GM23338 (cell line): Measurements from ENCODE around the gene GRB14. TPM values are rescaled to one million over a fixed set of nuclear protein-coding genes. Genes with fewer than 3 reads are reported as not detected.
A peak's percentile ranks its signal among the peaks of the same experiment; 100 is the strongest.

ENCODE experiments used
- ATAC-seq: fragments of 200-7000 bp; cut with Tn5 transposase; 3 replicates; pipeline ENCODE4 v1.9.1; 2020
- DNase-seq: peaks from one replicate; pipeline ENCODE4 v3.0.0-alpha.2; 2015; ENCODE audit warnings: low spot score
- H2AFZ ChIP-seq: fragments of 200-600 bp; sonication (generic); 2 replicates; pipeline ENCODE4 v1.8.0; 2016; ENCODE audit warnings: antibody characterized with exemption, mild to moderate bottlenecking, moderate library complexity
- H3F3A ChIP-seq: fragments of 200-600 bp; sonication (generic); replicated peaks from 2 replicates; pipeline ENCODE4 v1.8.0; 2017; ENCODE audit warnings: antibody characterized with exemption, mixed run types, low read depth
- H3K27ac ChIP-seq: fragments of 200-600 bp; sonication (generic); 2 replicates; pipeline ENCODE4 v1.6.1; 2016; ENCODE audit warnings: low read depth
- H3K27me3 ChIP-seq: fragments of 200-600 bp; sonication (generic); 2 replicates; pipeline ENCODE4 v1.8.0; 2016; ENCODE audit warnings: mild to moderate bottlenecking, mixed run types, moderate library complexity; ENCODE audit not compliant: insufficient read depth
- H3K36me3 ChIP-seq: fragments of 200-600 bp; sonication (generic); 2 replicates; pipeline ENCODE4 v1.8.0; 2016; ENCODE audit warnings: mild to moderate bottlenecking; ENCODE audit not compliant: insufficient read depth
- H3K4me1 ChIP-seq: fragments of 200-600 bp; sonication (generic); 2 replicates; pipeline ENCODE4 v1.8.0; 2016; ENCODE audit warnings: mild to moderate bottlenecking, moderate library complexity; ENCODE audit not compliant: insufficient read depth
- H3K4me2 ChIP-seq: fragments of 200-600 bp; sonication (generic); 2 replicates; pipeline ENCODE4 v1.7.1; 2017; ENCODE audit warnings: mixed run types
- H3K4me3 ChIP-seq: fragments of 200-600 bp; sonication (generic); 2 replicates; pipeline ENCODE4 v1.6.1; 2016; ENCODE audit warnings: mixed run types
- H3K79me2 ChIP-seq: fragments of 200-600 bp; sonication (generic); replicated peaks from 2 replicates; pipeline ENCODE4 v1.8.0; 2017; ENCODE audit warnings: mild to moderate bottlenecking; ENCODE audit not compliant: insufficient read depth
- H3K9me2 ChIP-seq: fragments of 200-600 bp; sonication (generic); 2 replicates; pipeline ENCODE4 v1.8.0; 2017; ENCODE audit not compliant: insufficient read depth
- H4K20me1 ChIP-seq: fragments of 200-600 bp; sonication (generic); replicated peaks from 2 replicates; pipeline ENCODE4 v1.8.0; 2017; ENCODE audit warnings: mild to moderate bottlenecking; ENCODE audit not compliant: insufficient read depth
- H3K27ac Mint-ChIP-seq: 2 replicates; pipeline ENCODE4 v1.8.0; 2020; ENCODE audit warnings: inconsistent platforms, mild to moderate bottlenecking, moderate library complexity, mixed read lengths
- H3K27me3 Mint-ChIP-seq: 3 replicates; pipeline ENCODE4 v1.8.0; 2022; ENCODE audit warnings: low read depth, mild to moderate bottlenecking, moderate library complexity, mixed read lengths, inconsistent platforms; ENCODE audit not compliant: insufficient read depth, poor library complexity
- H3K36me3 Mint-ChIP-seq: 3 replicates; pipeline ENCODE4 v1.8.0; 2021; ENCODE audit warnings: low read depth, mild to moderate bottlenecking, inconsistent platforms, moderate library complexity, mixed read lengths
- H3K4me1 Mint-ChIP-seq: 3 replicates; pipeline ENCODE4 v1.8.0; 2020; ENCODE audit warnings: mild to moderate bottlenecking, inconsistent platforms, mixed read lengths
- H3K4me3 Mint-ChIP-seq: 3 replicates; pipeline ENCODE4 v1.8.0; 2021; ENCODE audit warnings: moderate library complexity, mild to moderate bottlenecking, inconsistent platforms, mixed read lengths
- H3K9me3 Mint-ChIP-seq: 3 replicates; pipeline ENCODE4 v1.8.0; 2020; ENCODE audit warnings: moderate library complexity, mild to moderate bottlenecking, inconsistent platforms, mixed read lengths
- CREB1 ChIP-seq: fragments of 250-450 bp; sonication (Bioruptor Pico); IDR thresholded peaks from 2 replicates; pipeline ENCODE4 v1.5.0; 2020; ENCODE audit warnings: low read depth, mild to moderate bottlenecking, moderate library complexity
- EZH2 ChIP-seq: fragments of 200-600 bp; sonication (generic); IDR thresholded peaks from one replicate; pipeline ENCODE4 v1.8.0; 2017; ENCODE audit warnings: antibody characterized with exemption, mild to moderate bottlenecking, low read depth; ENCODE audit not compliant: unreplicated experiment
- EZH2phosphoT487 ChIP-seq: fragments of 200-600 bp; sonication (generic); IDR thresholded peaks from one replicate; pipeline ENCODE4 v1.8.1; 2018; ENCODE audit warnings: antibody characterized with exemption; ENCODE audit not compliant: unreplicated experiment
- JUNB ChIP-seq: IDR thresholded peaks from one replicate; pipeline ENCODE4 v1.6.1; 2016; ENCODE audit warnings: antibody characterized with exemption; ENCODE audit not compliant: unreplicated experiment
- NANOG ChIP-seq: IDR thresholded peaks from 2 replicates; pipeline ENCODE4 v1.6.1; 2016; ENCODE audit warnings: antibody characterized with exemption, borderline replicate concordance
- POLR2AphosphoS5 ChIP-seq: IDR thresholded peaks from 2 replicates; pipeline ENCODE4 v1.6.1; 2016; ENCODE audit warnings: antibody characterized with exemption, low read depth
- STAT1 ChIP-seq: IDR thresholded peaks from one replicate; pipeline ENCODE4 v1.6.1; 2016; ENCODE audit warnings: antibody characterized with exemption; ENCODE audit not compliant: unreplicated experiment
- ZNF114 ChIP-seq: fragments of 250-450 bp; sonication (Bioruptor Pico); IDR thresholded peaks from 2 replicates; pipeline ENCODE4 v1.5.0; 2020; ENCODE audit warnings: mild to moderate bottlenecking, moderate library complexity
- ZNF331 ChIP-seq: fragments of 250-450 bp; sonication (Bioruptor Pico); IDR thresholded peaks from 2 replicates; pipeline ENCODE4 v1.5.0; 2020; ENCODE audit warnings: low read depth, mild to moderate bottlenecking, moderate library complexity
- polyA plus RNA-seq: library from polyadenylated mRNA; unstranded; fragments of >200 nt; fragmentation: Nextera tagmentation; extraction: Ambion mirVana; gene quantifications from 2 replicates; pipeline ENCODE4 v1.2.1, GENCODE V29; 2016
- total RNA-seq: library from RNA; depleted of rRNA; stranded (reverse); fragments of >200 nt; shearing (Covaris generic); gene quantifications from 2 replicates; pipeline ENCODE4 v1.2.3, GENCODE V29; 2014
- TF ChIP-seq, protein P1 (sequence below): fragments of 250-450 bp; sonication (Bioruptor Pico); IDR thresholded peaks from 2 replicates; pipeline ENCODE4 v1.5.0; 2020; ENCODE audit warnings: mild to moderate bottlenecking, moderate library complexity
- TF ChIP-seq, protein P2 (sequence below): IDR thresholded peaks from one replicate; pipeline ENCODE4 v1.6.1; 2018; ENCODE audit warnings: antibody characterized with exemption; ENCODE audit not compliant: unreplicated experiment
- TF ChIP-seq, protein P3 (sequence below), 2 experiments: fragments of 200-600 bp in 1 of 2; sonication (generic) in 1 of 2; conservative IDR thresholded peaks; 2 replicates each; pipeline versions ENCODE4 v1.5.1 to v1.6.1; 2016 to 2017; ENCODE audit warnings: antibody characterized with exemption in 2 of 2, low read depth in 2 of 2, mild to moderate bottlenecking in 2 of 2, moderate library complexity in 1 of 2
- TF ChIP-seq, protein P4 (sequence below): IDR thresholded peaks from 2 replicates; pipeline ENCODE4 v1.6.1; 2016; ENCODE audit warnings: antibody characterized with exemption

The GRB14 gene
- total and polyA plus RNA-seq, 2 experiments from 2014 or later: 16.0 to 28.9 TPM

DNA sequence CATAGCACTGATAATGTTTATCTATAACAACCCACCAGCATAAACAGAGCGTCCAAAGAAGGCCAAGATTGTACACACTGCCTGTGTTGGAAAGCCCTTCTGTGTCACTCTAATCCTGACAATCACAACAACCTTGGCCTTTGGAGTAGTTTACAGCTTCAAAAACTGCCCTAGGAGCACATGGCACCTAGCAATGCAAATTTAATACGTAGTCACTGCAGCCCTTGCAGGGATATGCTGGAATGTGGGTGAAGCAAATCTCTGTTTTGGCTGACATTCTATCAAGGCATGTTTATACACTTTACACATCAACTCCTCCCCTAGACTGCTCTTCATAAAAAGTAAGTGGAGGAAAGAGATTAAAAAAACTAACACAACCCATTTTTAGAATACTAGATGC is 66.8 kb downstream of the GRB14 start:
- peaks cover 4% of the 10 kb centered on the region; the same call in 1 of the 2 replicates for H3K4me1 ChIP-seq
- H3K4me2 ChIP-seq: no peak overlapping the region
- DNase-seq: no peak
- H4K20me1 ChIP-seq: no peaks in the 10 kb centered on the region
- Mint-ChIP-seq H3K4me3 (no peak overlapping the region), H3K9me3 (no peaks in the 10 kb centered on the region), H3K27me3 (peaks cover 2% of the 10 kb centered on the region), H3K27ac (0 out of 2 replicates have a peak overlapping the region, but pooled peaks have one; percentile 38), H3K4me1 (no peaks in the 10 kb centered on the region), H3K36me3 (no peaks in the 10 kb centered on the region; the same call in 2 of the 3 replicates)
- H3K36me3 ChIP-seq: no peaks in the 10 kb centered on the region
- no peak overlapping the region for H2AFZ ChIP-seq
- no peaks in the 10 kb centered on the region for H3F3A ChIP-seq
- ATAC-seq: no peak
- no peak overlapping the region for H3K4me3 ChIP-seq
- no peak overlapping the region for H3K27ac ChIP-seq
- H3K27me3 ChIP-seq: no peaks in the 10 kb centered on the region
- TF ChIP-seq, protein P1, sequence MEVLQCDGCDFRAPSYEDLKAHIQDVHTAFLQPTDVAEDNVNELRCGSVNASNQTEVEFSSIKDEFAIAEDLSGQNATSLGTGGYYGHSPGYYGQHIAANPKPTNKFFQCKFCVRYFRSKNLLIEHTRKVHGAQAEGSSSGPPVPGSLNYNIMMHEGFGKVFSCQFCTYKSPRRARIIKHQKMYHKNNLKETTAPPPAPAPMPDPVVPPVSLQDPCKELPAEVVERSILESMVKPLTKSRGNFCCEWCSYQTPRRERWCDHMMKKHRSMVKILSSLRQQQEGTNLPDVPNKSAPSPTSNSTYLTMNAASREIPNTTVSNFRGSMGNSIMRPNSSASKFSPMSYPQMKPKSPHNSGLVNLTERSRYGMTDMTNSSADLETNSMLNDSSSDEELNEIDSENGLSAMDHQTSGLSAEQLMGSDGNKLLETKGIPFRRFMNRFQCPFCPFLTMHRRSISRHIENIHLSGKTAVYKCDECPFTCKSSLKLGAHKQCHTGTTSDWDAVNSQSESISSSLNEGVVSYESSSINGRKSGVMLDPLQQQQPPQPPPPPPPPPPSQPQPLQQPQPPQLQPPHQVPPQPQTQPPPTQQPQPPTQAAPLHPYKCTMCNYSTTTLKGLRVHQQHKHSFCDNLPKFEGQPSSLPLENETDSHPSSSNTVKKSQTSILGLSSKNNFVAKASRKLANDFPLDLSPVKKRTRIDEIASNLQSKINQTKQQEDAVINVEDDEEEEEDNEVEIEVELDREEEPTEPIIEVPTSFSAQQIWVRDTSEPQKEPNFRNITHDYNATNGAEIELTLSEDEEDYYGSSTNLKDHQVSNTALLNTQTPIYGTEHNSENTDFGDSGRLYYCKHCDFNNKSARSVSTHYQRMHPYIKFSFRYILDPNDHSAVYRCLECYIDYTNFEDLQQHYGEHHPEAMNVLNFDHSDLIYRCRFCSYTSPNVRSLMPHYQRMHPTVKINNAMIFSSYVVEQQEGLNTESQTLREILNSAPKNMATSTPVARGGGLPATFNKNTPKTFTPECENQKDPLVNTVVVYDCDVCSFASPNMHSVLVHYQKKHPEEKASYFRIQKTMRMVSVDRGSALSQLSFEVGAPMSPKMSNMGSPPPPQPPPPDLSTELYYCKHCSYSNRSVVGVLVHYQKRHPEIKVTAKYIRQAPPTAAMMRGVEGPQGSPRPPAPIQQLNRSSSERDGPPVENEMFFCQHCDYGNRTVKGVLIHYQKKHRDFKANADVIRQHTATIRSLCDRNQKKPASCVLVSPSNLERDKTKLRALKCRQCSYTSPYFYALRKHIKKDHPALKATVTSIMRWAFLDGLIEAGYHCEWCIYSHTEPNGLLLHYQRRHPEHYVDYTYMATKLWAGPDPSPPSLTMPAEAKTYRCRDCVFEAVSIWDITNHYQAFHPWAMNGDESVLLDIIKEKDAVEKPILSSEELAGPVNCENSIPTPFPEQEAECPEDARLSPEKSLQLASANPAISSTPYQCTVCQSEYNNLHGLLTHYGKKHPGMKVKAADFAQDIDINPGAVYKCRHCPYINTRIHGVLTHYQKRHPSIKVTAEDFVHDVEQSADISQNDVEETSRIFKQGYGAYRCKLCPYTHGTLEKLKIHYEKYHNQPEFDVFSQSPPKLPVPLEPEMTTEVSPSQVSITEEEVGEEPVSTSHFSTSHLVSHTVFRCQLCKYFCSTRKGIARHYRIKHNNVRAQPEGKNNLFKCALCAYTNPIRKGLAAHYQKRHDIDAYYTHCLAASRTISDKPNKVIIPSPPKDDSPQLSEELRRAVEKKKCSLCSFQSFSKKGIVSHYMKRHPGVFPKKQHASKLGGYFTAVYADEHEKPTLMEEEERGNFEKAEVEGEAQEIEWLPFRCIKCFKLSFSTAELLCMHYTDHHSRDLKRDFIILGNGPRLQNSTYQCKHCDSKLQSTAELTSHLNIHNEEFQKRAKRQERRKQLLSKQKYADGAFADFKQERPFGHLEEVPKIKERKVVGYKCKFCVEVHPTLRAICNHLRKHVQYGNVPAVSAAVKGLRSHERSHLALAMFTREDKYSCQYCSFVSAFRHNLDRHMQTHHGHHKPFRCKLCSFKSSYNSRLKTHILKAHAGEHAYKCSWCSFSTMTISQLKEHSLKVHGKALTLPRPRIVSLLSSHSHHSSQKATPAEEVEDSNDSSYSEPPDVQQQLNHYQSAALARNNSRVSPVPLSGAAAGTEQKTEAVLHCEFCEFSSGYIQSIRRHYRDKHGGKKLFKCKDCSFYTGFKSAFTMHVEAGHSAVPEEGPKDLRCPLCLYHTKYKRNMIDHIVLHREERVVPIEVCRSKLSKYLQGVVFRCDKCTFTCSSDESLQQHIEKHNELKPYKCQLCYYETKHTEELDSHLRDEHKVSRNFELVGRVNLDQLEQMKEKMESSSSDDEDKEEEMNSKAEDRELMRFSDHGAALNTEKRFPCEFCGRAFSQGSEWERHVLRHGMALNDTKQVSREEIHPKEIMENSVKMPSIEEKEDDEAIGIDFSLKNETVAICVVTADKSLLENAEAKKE (CRISPR knock-in tag): no peak
- TF ChIP-seq, protein P2, sequence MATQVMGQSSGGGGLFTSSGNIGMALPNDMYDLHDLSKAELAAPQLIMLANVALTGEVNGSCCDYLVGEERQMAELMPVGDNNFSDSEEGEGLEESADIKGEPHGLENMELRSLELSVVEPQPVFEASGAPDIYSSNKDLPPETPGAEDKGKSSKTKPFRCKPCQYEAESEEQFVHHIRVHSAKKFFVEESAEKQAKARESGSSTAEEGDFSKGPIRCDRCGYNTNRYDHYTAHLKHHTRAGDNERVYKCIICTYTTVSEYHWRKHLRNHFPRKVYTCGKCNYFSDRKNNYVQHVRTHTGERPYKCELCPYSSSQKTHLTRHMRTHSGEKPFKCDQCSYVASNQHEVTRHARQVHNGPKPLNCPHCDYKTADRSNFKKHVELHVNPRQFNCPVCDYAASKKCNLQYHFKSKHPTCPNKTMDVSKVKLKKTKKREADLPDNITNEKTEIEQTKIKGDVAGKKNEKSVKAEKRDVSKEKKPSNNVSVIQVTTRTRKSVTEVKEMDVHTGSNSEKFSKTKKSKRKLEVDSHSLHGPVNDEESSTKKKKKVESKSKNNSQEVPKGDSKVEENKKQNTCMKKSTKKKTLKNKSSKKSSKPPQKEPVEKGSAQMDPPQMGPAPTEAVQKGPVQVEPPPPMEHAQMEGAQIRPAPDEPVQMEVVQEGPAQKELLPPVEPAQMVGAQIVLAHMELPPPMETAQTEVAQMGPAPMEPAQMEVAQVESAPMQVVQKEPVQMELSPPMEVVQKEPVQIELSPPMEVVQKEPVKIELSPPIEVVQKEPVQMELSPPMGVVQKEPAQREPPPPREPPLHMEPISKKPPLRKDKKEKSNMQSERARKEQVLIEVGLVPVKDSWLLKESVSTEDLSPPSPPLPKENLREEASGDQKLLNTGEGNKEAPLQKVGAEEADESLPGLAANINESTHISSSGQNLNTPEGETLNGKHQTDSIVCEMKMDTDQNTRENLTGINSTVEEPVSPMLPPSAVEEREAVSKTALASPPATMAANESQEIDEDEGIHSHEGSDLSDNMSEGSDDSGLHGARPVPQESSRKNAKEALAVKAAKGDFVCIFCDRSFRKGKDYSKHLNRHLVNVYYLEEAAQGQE: no peak
- TF ChIP-seq, protein P3, sequence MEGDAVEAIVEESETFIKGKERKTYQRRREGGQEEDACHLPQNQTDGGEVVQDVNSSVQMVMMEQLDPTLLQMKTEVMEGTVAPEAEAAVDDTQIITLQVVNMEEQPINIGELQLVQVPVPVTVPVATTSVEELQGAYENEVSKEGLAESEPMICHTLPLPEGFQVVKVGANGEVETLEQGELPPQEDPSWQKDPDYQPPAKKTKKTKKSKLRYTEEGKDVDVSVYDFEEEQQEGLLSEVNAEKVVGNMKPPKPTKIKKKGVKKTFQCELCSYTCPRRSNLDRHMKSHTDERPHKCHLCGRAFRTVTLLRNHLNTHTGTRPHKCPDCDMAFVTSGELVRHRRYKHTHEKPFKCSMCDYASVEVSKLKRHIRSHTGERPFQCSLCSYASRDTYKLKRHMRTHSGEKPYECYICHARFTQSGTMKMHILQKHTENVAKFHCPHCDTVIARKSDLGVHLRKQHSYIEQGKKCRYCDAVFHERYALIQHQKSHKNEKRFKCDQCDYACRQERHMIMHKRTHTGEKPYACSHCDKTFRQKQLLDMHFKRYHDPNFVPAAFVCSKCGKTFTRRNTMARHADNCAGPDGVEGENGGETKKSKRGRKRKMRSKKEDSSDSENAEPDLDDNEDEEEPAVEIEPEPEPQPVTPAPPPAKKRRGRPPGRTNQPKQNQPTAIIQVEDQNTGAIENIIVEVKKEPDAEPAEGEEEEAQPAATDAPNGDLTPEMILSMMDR (conservative IDR thresholded peaks at IDR 0.05; ENCODE audit: low read depth in 2 of 2): no peak
- TF ChIP-seq STAT1 (no peak), EZH2 (no peak), JUNB (no peak), CREB1 (CRISPR knock-in tag) (no peak), NANOG (no peak), EZH2phosphoT487 (no peak), POLR2AphosphoS5 (no peak), ZNF331 (CRISPR knock-in tag) (no peak), ZNF114 (CRISPR knock-in tag) (no peak)
- TF ChIP-seq, protein P4, sequence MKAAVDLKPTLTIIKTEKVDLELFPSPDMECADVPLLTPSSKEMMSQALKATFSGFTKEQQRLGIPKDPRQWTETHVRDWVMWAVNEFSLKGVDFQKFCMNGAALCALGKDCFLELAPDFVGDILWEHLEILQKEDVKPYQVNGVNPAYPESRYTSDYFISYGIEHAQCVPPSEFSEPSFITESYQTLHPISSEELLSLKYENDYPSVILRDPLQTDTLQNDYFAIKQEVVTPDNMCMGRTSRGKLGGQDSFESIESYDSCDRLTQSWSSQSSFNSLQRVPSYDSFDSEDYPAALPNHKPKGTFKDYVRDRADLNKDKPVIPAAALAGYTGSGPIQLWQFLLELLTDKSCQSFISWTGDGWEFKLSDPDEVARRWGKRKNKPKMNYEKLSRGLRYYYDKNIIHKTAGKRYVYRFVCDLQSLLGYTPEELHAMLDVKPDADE: no peak
- no peaks in the 10 kb centered on the region for H3K9me2 ChIP-seq
- H3K79me2 ChIP-seq: no peaks in the 10 kb centered on the region
